Endometrium (tissue), 2 donors: ENCODE results near the gene SHISA5.
"Not testable (repeated sequence)": the region's sequence is repeated elsewhere in the genome, so short reads cannot be mapped to it uniquely, and the experiment has no call there.

Source experiments
- FAIRE-seq: peaks from 2 replicates; lab custom pipeline; 2012; peaks lifted over from hg19 to GRCh38; lab: Jason Lieb, UNC
- donor health status: control.
- donor health status: control.

The SHISA5 gene

GRCh38 chr3:48519277-48519643, 15.3 kb upstream of the SHISA5 start:
- FAIRE-seq: no peak

GRCh38 chr3:48518638-48519276, 14.8 kb upstream of the SHISA5 start:
- FAIRE-seq: no peak

DNA sequence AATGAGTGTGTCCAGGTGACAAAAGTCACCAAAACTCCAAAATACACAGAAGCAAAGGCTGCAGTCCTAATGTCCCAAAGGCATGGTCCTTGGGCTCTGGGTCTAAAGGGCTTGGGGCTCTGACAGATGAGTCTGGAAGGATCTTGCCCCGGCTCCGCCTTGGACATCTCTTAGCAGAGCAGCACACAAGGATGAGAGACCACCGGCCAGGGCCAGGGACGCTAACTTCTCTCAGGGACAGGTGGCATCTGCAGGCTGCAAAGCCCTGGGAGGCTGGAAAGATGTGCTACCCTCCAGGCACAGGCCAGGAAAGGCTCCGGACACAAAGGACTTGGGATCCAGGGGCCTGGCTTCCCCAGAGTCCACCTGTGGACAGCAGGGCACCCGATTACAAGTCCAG, 14.1 kb upstream of the SHISA5 start:
- no peak for FAIRE-seq

GRCh38 chr3:48516571-48516970, 12.6 kb upstream of the SHISA5 start:
- FAIRE-seq: no peak

GRCh38 chr3:48514431-48515227, 10.7 kb upstream of the SHISA5 start:
- FAIRE-seq: no peak

- no peak for FAIRE-seq
Observed at GRCh38 chr3:48511551-48511950, 7.6 kb upstream of the SHISA5 start.

- FAIRE-seq: no peak
Observed at GRCh38 chr3:48507256-48508061, 3.5 kb upstream of the SHISA5 start.

DNA sequence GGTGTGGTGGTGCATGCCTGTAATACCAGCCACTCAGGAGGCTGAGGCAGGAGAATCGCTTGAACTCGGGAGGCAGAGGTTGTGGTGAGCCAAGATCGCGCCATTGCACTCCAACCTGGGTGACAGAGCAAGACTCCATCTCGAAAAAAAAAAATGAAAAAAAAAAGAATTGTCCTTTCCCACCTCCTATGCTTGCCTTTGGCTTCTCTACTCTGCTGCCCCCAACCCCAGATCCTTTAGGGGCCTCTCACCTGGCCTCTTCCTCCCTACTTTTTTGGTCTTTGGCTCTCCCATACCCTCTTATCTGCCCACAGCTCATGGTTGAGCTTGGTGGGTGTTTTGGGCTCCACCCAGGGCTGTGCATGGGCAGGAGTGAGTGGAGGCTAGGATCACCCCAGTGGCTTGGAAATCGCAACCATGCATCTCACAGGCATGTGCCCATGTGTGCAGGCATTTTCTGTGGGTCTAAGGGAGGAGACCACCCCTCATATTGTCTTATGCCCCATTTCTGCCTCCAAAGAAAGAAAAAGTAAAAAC, 2.1 kb upstream of the SHISA5 start:
- FAIRE-seq: no peak

DNA sequence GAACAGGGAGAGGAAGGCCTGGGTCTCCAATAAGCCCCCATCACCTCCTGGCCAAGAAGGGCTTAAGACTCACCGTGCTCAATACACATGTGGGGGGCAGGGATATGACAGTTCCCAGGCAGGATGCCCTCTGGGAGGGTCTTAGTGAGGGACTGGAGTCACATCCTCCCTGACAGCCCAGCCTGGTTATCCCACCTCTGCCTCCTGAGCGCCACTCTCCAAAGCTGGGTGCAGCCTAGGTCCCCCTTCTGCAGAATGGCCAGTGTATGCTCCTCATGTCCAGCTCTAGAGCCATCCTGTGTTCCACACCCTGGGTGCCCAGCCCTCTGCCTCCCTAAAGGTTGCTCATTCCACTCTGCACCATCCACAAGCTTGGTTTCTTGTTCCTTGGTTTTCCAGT, 1.2 kb upstream of the SHISA5 start:
- no peak for FAIRE-seq

- FAIRE-seq: no peak
Observed at GRCh38 chr3:48503401-48504050, 448 bp downstream of the SHISA5 start.

- FAIRE-seq: no peak
Observed at GRCh38 chr3:48502728-48503168, 1.2 kb downstream of the SHISA5 start.

DNA sequence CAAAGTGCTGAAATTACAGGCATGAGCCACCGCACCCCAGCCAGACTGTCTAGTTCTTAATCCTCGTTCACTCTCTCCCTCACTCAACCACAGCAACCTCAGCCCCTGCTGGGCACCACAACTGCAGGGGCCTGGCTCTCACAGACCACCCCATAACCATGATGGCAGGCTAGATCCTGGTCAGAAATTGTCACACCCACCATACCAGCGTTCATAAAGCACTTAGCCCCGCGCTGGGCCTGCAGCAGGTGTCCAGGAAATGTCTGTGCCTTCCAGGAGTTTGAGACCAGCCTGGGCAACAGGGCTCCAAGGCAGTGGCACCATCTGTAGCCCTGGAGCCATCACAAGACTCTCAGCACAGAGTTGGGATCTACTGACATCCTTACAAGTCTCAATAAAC, 1.9 kb downstream of the SHISA5 start:
- no peak for FAIRE-seq

DNA sequence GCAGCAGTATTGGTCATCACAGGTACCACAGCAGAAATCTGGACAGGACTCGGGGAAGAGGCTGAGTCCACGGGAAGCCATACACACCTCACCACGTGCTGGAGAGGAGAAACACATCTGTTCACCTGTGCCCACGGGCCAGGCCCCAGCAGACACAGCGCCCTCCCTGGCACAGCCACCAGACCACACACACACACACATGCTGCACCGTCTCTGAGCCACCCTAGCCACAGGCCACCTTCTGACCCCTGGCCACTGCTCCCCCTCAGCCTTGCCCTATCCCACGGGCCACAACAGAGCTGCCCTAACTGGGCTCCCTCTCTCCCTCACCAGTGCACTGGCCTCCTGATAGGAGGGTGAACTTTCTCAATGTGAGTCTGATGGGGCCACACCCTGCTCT, 2.8 kb downstream of the SHISA5 start:
- FAIRE-seq: no peak

DNA sequence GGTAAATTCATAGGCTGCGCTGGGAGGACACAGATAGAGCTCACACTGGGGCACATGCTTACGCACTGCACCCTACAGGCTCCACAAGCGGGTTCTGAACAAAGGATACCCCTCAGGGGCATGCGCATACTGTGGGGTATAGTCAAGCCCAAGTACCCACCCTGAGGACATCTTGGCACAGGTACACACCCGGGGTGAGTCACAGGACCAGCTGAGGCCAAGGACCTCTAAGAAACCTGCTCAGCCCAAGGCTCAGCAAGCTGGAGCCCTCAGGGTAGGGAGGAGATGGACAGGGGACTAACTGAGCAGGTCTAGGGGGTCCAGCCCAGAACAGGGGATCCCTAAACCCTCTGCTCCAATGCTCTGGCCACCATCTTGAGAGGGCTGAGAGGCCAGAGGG, 3.3 kb downstream of the SHISA5 start:
- FAIRE-seq: no peak

GRCh38 chr3:48493203-48493501, 10.8 kb downstream of the SHISA5 start:
- no peak for FAIRE-seq

GRCh38 chr3:48492461-48493202, 11.3 kb downstream of the SHISA5 start:
- FAIRE-seq: no peak

DNA sequence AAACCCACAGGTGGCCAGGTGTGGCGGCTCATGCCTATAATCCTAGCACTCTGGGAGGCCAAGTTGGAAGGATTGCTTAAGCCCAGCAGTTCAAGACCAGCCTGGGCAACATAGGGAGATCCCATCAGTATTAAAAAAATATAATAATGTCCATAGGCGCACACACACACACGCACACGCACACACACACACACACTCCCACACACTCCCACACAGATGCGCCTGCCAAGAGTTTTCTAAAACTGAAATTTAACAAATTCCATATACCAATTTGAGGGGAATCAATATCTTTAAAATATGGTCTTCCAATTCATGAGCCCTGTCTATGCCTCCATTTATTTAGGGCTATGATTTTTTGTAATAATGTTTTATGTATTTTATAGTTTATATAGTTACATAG, 17.0 kb downstream of the SHISA5 start:
- FAIRE-seq: no peak

- not testable (repeated sequence) for FAIRE-seq
Observed at GRCh38 chr3:48482822-48483221, 21.2 kb downstream of the SHISA5 start.

GRCh38 chr3:48480891-48481290, 23.1 kb downstream of the SHISA5 start:
- FAIRE-seq: not testable (repeated sequence)

DNA sequence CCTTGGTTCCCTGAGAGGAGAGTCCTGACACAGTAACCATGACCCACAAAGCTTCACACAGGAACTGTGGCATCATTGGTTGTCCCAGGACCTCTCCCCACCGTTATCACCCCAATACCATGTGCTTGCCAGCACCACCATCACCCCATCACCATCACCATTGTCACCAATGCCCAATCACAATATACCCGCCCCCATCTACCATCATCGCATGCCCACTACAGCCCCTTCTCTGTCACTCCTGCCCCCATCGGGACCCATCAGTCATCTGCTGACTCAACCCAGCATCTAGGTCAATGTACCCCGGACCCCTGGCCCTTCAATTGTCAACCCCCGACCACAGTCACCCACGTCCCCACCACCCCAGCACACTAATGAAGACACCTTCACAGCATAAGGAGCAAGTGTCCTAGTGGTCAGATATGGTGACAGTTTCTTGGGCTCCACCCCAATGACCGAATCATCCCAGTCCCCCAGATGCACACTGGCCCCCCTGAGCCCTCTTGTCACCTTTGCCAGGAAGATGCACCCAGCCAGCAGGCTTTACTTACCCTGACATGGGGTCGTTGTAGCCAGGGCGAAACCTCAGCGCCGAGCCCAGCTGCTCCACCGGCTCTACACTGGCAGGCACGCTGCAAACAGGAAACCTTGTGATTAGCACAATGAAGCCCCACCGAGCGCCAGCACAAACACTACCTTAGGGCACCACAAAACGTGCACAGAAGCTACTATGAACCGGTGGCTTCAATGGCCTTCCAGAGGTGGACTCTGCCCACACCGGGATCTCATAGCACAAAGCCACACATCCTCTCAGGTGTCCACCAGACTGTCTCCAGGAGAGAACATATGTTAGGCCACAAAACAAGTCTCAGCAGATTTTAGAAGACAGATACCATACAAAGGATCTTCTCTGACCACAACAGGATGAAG, 25.1 kb downstream of the SHISA5 start:
- FAIRE-seq: no peak
